Mesenteric fat pad (tissue), 1 donor: ENCODE data around the gene GET4. TPM values are rescaled to one million over a fixed set of nuclear protein-coding genes. Genes with fewer than 3 reads are reported as not detected.
"Not testable (repeated sequence)": the region's sequence is repeated elsewhere in the genome, so short reads cannot be mapped to it uniquely, and the experiment has no call there.

Source experiments
- DNase-seq: peaks from one replicate; pipeline ENCODE4 v3.0.0-alpha.2; 2020; ENCODE audit warnings: low spot score
- total RNA-seq: library from RNA; stranded (reverse); fragmentation: NEBNext Ultra II Directional; extraction: Animal tissue kit (Norgen Biotek cat#: 25700); gene quantifications from one replicate; pipeline ENCODE4 v1.2.1, GENCODE V29; 2021
- donor health status: DM: yes; HTN: yes; CAD: no.

The GET4 gene
- total RNA-seq, 1 donor from 2014 or later, result 29.8 TPM

- no peak for DNase-seq
These were observed 31.3 kb upstream of the GET4 start for GRCh38 chr7:845091-845490.

GRCh38 chr7:845731-846130 lies 30.6 kb upstream of the GET4 start:
- no peak for DNase-seq

GRCh38 chr7:846958-847650 lies 29.2 kb upstream of the GET4 start:
- not testable (repeated sequence) for DNase-seq

- DNase-seq, result not testable (repeated sequence)
These were observed 28.6 kb upstream of the GET4 start for GRCh38 chr7:847728-848127.

GRCh38 chr7:849145-849544 lies 27.2 kb upstream of the GET4 start:
- DNase-seq, result no peak

- no peak for DNase-seq
These were observed 26.6 kb upstream of the GET4 start for GRCh38 chr7:849781-850180.

- no peak for DNase-seq
These were observed 25.1 kb upstream of the GET4 start for GRCh38 chr7:851204-851603.

GRCh38 chr7:853366-854117 lies 22.8 kb upstream of the GET4 start:
- no peak for DNase-seq

GRCh38 chr7:854118-854775 lies 22.1 kb upstream of the GET4 start:
- no peak for DNase-seq

GRCh38 chr7:855686-856369 lies 20.5 kb upstream of the GET4 start:
- no peak for DNase-seq

- DNase-seq, result no peak
These were observed 19.8 kb upstream of the GET4 start for GRCh38 chr7:856444-857095.

- DNase-seq, result no peak
These were observed 18.7 kb upstream of the GET4 start for GRCh38 chr7:857661-858060.

GRCh38 chr7:859359-860030 lies 16.9 kb upstream of the GET4 start:
- DNase-seq, result no peak

- DNase-seq, result no peak
These were observed 16.2 kb upstream of the GET4 start for GRCh38 chr7:860149-860548.

GRCh38 chr7:861222-861621 lies 15.1 kb upstream of the GET4 start:
- no peak for DNase-seq

GRCh38 chr7:862157-862556 lies 14.2 kb upstream of the GET4 start:
- no peak for DNase-seq

- DNase-seq, result no peak
These were observed 13.2 kb upstream of the GET4 start for GRCh38 chr7:863106-863505.

- DNase-seq, result no peak
These were observed 10.4 kb upstream of the GET4 start for GRCh38 chr7:865921-866320.

- no peak for DNase-seq
These were observed 9.4 kb upstream of the GET4 start for GRCh38 chr7:867001-867405.

GRCh38 chr7:867406-868188 lies 8.8 kb upstream of the GET4 start:
- no peak for DNase-seq
